WTC11 (cell line): ENCODE results near the gene MPP7.

Experiments
- AFF4 ChIP-seq: sonication (generic); formaldehyde crosslinking; IDR thresholded peaks from 2 replicates; pipeline ENCODE4 v1.8.1; 2023; ENCODE audit warnings: mild to moderate bottlenecking, missing genetic modification reagents, borderline replicate concordance
- ATF1 ChIP-seq: sonication (generic); formaldehyde crosslinking; IDR thresholded peaks from 2 replicates; pipeline ENCODE4 v1.8.1; 2023; ENCODE audit warnings: mild to moderate bottlenecking, moderate library complexity, missing genetic modification reagents
- CBFB ChIP-seq: sonication (generic); formaldehyde crosslinking; IDR thresholded peaks from 2 replicates; pipeline ENCODE4 v1.8.1; 2022; ENCODE audit warnings: mild to moderate bottlenecking, low read depth, missing genetic modification reagents
- CREB1 ChIP-seq: sonication (generic); formaldehyde crosslinking; IDR thresholded peaks from 2 replicates; pipeline ENCODE4 v1.8.0; 2023; ENCODE audit warnings: mild to moderate bottlenecking, missing genetic modification reagents
- CTCF ChIP-seq: fragments of 200-600 bp; IDR thresholded peaks from 2 replicates; pipeline ENCODE4 v1.8.0; 2022; ENCODE audit warnings: antibody characterized with exemption
- FOXP4 ChIP-seq: sonication (generic); formaldehyde crosslinking; IDR thresholded peaks from 2 replicates; pipeline ENCODE4 v1.8.0; 2022; ENCODE audit warnings: mild to moderate bottlenecking, missing genetic modification reagents
- HMGA2 ChIP-seq: fragments of 250-450 bp; sonication (Bioruptor Pico); IDR thresholded peaks from 2 replicates; pipeline ENCODE4 v1.4.0; 2021; ENCODE audit warnings: mild to moderate bottlenecking, moderate library complexity
- MLX ChIP-seq: sonication (generic); formaldehyde crosslinking; IDR thresholded peaks from 2 replicates; pipeline ENCODE4 v1.8.1; 2023; ENCODE audit warnings: mild to moderate bottlenecking, missing genetic modification reagents, moderate library complexity
- NFYB ChIP-seq: sonication (generic); formaldehyde crosslinking; conservative IDR thresholded peaks from 2 replicates; pipeline ENCODE4 v1.8.0; 2022; ENCODE audit warnings: low read depth, missing genetic modification reagents
- STAT6 ChIP-seq: sonication (generic); formaldehyde crosslinking; conservative IDR thresholded peaks from 2 replicates; pipeline ENCODE4 v1.8.1; 2023; ENCODE audit warnings: mild to moderate bottlenecking, low read depth, missing genetic modification reagents, moderate library complexity
- TEAD4 ChIP-seq: sonication (generic); formaldehyde crosslinking; IDR thresholded peaks from 2 replicates; pipeline ENCODE4 v1.8.0; 2022; ENCODE audit warnings: mild to moderate bottlenecking, missing genetic modification reagents
- TP53 ChIP-seq: sonication (generic); formaldehyde crosslinking; IDR thresholded peaks from 2 replicates; pipeline ENCODE4 v1.8.1; 2023; ENCODE audit warnings: mild to moderate bottlenecking, missing genetic modification reagents
- USF1 ChIP-seq: sonication (generic); formaldehyde crosslinking; IDR thresholded peaks from 2 replicates; pipeline ENCODE4 v1.8.0; 2022; ENCODE audit warnings: mild to moderate bottlenecking, missing genetic modification reagents
- ZNF512 ChIP-seq: sonication (generic); formaldehyde crosslinking; IDR thresholded peaks from 2 replicates; pipeline ENCODE4 v1.8.1; 2022; ENCODE audit warnings: missing genetic modification reagents, borderline replicate concordance

- TF ChIP-seq HMGA2 (CRISPR knock-in tag): no peak
- no peak for TF ChIP-seq CTCF
- no peak for TF ChIP-seq FOXP4 (CRISPR knock-in tag)
- no peak for TF ChIP-seq STAT6 (CRISPR knock-in tag)
- no peak for TF ChIP-seq ZNF512 (CRISPR knock-in tag)
- no peak for TF ChIP-seq CBFB
- TF ChIP-seq MLX (CRISPR knock-in tag): no peak
- no peak for TF ChIP-seq NFYB
- TF ChIP-seq CREB1 (CRISPR knock-in tag): no peak
- no peak for TF ChIP-seq ATF1 (CRISPR knock-in tag)
- TF ChIP-seq TEAD4: no peak
- TF ChIP-seq AFF4 (CRISPR knock-in tag): no peak
- TF ChIP-seq USF1 (CRISPR knock-in tag): no peak
- TF ChIP-seq TP53 (CRISPR knock-in tag): no peak
Observed at GRCh38 chr10:28317760-28318159, 14.9 kb upstream of the MPP7 start.
